ENCODE data around the gene TTYH3.
"Not testable (repeated sequence)": the region's sequence is repeated elsewhere in the genome, so short reads cannot be mapped to it uniquely, and the experiment has no call there.

The TTYH3 gene

DNA sequence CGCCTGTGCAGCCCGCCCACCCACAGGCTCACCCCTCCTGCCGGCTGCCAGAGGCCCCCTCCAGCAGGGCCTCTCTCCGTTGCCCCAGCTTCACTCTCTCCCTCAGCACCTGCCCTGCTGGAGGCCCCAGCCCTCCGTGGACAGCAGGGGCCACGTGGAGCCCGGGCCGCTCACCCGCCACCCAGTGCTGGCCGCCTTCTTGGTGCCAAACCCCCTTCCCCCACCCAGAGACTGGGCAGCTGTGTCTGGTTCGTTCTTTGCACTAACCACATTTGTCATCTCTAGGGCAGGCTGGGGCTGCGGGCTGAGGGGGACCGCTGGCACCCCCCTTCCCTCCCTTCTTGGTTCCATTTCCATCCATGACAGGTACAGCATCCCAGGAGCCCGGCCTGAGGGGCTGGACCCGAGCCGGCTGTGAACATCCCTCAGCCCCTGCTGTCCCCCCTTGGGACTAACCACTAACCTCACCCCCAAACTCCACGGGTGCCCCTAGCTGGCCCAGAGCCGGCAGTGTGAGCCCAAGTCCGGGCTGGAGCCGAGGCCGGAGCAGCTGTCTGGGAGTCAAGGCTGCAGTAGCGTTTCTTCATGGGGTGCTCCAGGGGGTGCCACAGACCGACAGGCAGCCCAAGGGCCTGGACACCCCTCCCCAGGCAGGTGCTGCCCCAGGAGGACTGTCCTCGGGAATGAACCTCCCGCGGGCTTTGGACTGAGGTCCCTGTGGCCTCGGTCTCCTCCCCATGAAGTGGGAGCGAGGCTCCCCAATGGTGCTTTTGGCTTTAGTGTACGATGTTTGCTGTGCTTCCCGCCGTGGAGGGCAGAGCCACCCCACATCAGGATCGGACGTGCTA is 30.7 kb downstream of the TTYH3 start:
- DNase-seq (ENCODE audit: low read depth in 1 of 2, low spot score in 1 of 2): no peak

- DNase-seq (ENCODE audit: low read depth in 1 of 2, low spot score in 1 of 2): no peak
These were observed 31.5 kb downstream of the TTYH3 start for GRCh38 chr7:2663121-2663886.

- DNase-seq (ENCODE audit: low read depth in 1 of 2, low spot score in 1 of 2): no peak
These were observed 32.2 kb downstream of the TTYH3 start for GRCh38 chr7:2663960-2664359.

GRCh38 chr7:2665359-2665791 is 33.6 kb downstream of the TTYH3 start:
- no peak for DNase-seq (ENCODE audit: low read depth in 1 of 2, low spot score in 1 of 2)

GRCh38 chr7:2666155-2666554 is 34.4 kb downstream of the TTYH3 start:
- DNase-seq (ENCODE audit: low read depth in 1 of 2, low spot score in 1 of 2): no peak

DNA sequence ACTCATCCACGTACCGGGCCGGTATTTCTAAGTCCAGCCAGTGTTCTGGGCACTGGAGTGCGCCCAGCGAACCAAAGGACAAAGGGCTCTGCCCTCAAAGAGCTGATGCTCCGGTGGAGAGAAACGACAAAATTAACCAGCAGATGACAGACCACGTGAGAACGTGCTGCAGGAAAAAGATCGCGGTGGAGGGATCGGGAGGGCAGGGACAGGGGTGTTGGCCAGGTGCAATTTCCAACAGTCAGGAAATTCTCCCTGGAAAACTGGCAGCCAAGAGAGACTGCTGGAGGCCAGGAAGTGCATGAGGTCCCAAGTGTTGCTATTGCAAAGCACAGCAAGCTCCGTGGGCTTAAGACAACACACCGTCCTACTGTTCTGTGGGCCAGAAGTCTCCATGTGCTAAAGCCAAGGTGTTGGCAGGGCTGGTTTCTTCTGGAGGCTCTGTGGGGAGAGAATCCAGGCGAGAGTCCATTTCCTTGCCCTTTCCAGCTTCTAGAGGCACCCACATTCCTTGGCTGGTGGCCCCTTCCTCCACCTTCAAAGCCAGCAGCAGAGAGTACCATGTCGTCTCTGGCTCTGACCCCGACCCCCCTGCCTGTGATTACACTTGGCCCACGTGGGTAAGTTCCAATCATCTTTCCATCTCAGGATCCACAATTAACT is 34.9 kb downstream of the TTYH3 start:
- DNase-seq (ENCODE audit: low read depth in 1 of 2, low spot score in 1 of 2): no peak

DNA sequence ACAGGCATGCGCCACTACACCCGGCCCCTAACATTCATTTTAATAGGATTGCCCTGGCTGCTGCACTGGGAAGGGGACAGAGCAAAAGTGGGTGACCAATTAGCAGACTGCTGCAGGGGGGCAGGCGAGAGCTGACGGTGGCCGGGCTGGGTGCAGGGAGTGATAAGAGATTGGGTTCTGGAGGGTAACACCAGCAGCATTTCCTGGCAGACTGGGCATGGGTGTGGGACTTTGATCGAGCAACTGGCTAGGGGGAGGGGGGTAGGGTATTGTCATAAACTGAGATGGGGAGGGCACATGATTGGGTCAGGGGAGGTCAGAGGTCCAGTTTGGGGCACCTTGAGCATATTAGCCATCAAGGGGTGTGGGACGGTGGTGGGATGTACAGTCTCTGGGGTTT is 36.1 kb downstream of the TTYH3 start:
- DNase-seq (ENCODE audit: low read depth in 1 of 2, low spot score in 1 of 2): no peak

GRCh38 chr7:2668401-2668800 is 36.6 kb downstream of the TTYH3 start:
- DNase-seq (ENCODE audit: low read depth in 1 of 2, low spot score in 1 of 2): no peak

GRCh38 chr7:2670171-2670570 is 38.4 kb downstream of the TTYH3 start:
- no peak for DNase-seq (ENCODE audit: low read depth in 1 of 2, low spot score in 1 of 2)

- DNase-seq (ENCODE audit: low read depth in 1 of 2, low spot score in 1 of 2): peak; percentile 45 to 55
These were observed 39.1 kb downstream of the TTYH3 start for GRCh38 chr7:2670720-2671391.

DNA sequence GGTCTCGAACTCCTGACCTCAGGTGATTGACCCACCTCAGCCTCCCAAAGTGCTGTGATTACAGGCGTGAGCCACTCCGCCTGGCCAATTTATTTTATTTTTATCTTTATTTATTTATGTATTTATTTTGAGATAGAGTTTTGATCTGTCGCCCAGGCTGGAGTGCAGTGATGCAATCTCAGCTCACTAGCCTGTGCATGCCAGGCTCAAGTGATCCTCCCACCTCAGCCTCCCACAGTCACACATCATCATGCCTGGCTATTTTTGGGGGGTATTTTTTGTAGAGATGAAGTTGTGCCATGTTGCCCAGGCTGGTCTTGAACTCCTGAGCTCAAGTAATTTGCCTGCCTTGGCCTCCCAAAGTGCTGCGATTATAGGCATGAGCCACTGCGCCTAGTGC is 41.4 kb downstream of the TTYH3 start:
- not testable (repeated sequence) for DNase-seq (ENCODE audit: low read depth in 1 of 2, low spot score in 1 of 2)

DNA sequence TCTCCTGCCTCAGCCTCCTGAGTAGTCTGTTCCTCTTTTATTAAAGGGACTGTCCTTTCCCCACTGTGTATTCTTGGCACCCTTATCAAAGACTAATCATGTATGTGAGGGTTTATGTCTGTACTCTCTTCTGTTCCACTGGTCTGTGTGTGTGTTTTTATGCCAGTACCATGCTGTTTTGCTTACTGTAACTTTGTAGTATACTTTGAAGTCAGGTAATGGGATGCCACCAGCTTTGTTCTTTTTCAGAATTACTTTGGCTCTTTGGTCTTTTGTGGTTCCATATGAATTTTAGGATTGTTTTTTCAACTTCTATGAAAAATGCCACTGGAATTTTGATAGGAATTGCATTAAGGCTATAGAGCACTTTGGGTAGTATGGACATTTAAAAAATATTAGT is 42.1 kb downstream of the TTYH3 start:
- no peak for DNase-seq (ENCODE audit: low read depth in 1 of 2, low spot score in 1 of 2)

DNA sequence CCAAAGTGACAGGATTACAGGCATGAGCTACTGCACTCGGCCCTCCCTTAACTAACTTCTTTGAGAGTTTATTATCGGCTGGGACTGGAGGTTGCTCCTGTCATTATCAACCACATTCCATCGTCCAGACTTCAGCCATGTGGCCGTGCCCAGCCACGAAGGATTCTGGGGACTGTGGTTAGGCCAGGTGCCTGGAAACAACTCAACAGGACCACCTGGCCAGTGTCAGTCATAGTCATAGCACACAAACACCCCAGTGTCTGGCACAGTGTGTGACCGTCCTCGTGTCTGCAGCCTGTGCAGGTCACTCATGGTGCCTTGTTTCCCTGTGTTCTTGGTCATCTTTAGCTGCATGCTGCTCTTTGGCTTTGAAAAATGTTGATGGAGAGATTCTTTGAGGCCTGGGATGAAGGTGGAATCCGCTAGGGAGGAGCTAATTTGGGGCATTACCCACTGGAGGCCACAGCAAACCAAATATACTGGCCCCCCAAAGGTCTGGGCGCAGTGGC is 43.5 kb downstream of the TTYH3 start:
- no peak for DNase-seq (ENCODE audit: low read depth in 1 of 2, low spot score in 1 of 2)

DNA sequence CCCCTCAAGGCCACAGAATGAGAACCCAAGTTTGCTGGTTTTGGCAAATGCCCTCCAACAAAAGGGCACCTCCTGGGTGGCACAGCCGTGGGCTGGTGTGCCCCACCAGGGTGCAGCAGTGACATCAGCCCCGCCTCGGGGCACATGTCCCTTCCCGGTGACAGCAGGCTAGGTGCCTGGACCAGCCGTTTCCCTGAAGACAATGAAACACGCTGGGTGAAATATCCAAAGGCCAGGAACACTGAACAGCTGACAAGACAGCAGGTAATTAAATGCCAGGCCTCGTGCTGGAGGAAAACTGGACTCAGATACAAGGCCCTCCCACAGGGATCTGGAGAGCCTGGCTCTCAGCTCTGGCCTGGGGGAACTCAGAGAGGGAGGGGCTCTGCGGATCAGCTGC is 44.8 kb downstream of the TTYH3 start:
- DNase-seq (ENCODE audit: low read depth in 1 of 2, low spot score in 1 of 2): not testable (repeated sequence)

DNA sequence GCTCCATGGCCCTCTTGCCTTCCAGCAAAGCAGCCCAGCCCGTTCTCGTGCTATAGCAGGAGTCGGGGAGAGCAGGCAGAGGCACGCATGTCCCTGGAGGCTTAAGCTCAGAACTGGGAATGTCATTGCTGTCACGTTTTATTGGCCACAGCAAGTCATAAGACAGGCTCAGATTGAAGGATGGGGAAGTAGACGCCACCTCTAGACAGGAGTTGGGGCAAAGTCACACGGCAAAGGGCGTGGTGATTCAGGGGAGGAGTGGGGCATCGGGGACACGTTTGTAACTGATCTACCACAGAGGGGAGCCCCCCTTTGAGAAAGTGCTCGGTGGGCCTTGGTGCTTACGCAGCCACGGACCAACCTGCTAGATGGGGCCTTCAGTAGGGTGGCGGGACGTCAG is 46.7 kb downstream of the TTYH3 start:
- DNase-seq (ENCODE audit: low read depth in 1 of 2, low spot score in 1 of 2): not testable (repeated sequence)

GRCh38 chr7:2679135-2680127 is 47.6 kb downstream of the TTYH3 start:
- DNase-seq (ENCODE audit: low read depth in 1 of 2, low spot score in 1 of 2): not testable (repeated sequence)

DNA sequence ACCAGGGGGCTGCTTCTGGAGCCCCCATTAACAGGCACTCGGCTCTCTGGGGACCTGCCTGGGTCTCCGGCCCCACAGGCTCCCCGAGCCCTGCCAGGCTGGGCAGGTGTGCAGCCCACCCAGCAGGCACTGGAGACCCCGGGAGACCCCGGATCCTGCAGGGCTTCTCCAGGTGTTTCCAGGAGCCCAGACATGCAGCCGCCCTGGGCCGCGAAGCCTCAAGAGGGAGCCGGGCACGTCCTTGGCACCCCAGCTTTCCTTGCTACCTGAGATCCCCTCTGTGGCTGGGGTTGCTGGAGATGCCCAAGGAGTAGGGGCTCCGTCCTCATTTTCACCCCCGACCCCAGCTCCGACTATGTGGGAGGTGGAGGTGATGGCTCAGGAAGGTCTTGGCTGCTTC is 48.5 kb downstream of the TTYH3 start:
- DNase-seq (ENCODE audit: low read depth in 1 of 2, low spot score in 1 of 2): no peak

- peak; percentile 17 to 23 for DNase-seq (ENCODE audit: low read depth in 1 of 2, low spot score in 1 of 2)
These were observed 49.2 kb downstream of the TTYH3 start for GRCh38 chr7:2680792-2681490.

All from activated T-helper 1 cell treated with anti-CD3 and anti-CD28 coated beads, Interleukin-2, amount 50 U/mL, for 16 hours (primary cell).